ENCODE data around the gene CETP.

DNA sequence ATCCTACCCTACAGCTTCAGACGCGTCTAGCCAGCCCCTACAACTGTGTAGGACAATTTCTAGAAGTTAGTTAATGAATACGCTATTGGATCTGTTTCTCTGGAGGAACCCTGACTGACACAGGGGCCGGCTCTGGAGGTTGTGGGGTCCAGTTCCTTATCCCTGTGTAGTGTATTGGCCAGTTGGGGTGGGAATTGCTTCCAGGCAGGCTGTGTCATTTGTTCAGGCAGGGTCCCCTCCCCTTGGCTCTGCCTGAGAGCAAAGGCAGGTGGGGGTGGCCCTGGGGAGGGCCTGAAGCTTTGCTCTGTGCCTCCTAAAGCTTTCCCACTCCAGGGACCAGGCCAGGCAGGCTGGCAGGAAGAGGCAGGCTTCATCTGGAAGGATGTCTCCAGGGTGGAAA lies 11.7 kb upstream of the CETP start:
- TF ChIP-seq, protein P1, sequence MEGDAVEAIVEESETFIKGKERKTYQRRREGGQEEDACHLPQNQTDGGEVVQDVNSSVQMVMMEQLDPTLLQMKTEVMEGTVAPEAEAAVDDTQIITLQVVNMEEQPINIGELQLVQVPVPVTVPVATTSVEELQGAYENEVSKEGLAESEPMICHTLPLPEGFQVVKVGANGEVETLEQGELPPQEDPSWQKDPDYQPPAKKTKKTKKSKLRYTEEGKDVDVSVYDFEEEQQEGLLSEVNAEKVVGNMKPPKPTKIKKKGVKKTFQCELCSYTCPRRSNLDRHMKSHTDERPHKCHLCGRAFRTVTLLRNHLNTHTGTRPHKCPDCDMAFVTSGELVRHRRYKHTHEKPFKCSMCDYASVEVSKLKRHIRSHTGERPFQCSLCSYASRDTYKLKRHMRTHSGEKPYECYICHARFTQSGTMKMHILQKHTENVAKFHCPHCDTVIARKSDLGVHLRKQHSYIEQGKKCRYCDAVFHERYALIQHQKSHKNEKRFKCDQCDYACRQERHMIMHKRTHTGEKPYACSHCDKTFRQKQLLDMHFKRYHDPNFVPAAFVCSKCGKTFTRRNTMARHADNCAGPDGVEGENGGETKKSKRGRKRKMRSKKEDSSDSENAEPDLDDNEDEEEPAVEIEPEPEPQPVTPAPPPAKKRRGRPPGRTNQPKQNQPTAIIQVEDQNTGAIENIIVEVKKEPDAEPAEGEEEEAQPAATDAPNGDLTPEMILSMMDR (IDR thresholded peaks at IDR 0.05) = no peak
- TF ChIP-seq EP300 (IDR thresholded peaks at IDR 0.05) = no peak
